WTC11 (cell line): ENCODE results near the gene MTF2. TPM values are rescaled to one million over a fixed set of nuclear protein-coding genes. Genes with fewer than 3 reads are reported as not detected.

Experiments
- ATAC-seq: fragments of 200-7000 bp; cut with Tn5 transposase; 2 replicates; pipeline ENCODE4 v1.10.0; 2021; ENCODE audit warnings: mild to moderate bottlenecking, moderate library complexity
- CTCF ChIA-PET: fragments of 300-600 bp; sonication (Branson Sonifier 250); formaldehyde crosslinking; loops from one replicate; lab custom pipeline; 2021; ENCODE audit warnings: antibody characterized with exemption; lab: Charles Lee
- POLR2A ChIA-PET: fragments of 350-600 bp; sonication (Branson Sonifier 250); formaldehyde crosslinking; loops from one replicate; lab custom pipeline; 2021; ENCODE audit warnings: antibody characterized with exemption; lab: Charles Lee
- DNase-seq: peaks from one replicate; pipeline ENCODE4 v3.0.0; 2021; ENCODE audit warnings: low spot score
- H3K27ac Mint-ChIP-seq: 2 replicates; pipeline ENCODE4 v1.8.0; 2021; ENCODE audit warnings: mixed read lengths
- H3K27me3 Mint-ChIP-seq: 2 replicates; pipeline ENCODE4 v1.8.0; 2021; ENCODE audit warnings: low read depth, mild to moderate bottlenecking, moderate library complexity, mixed read lengths
- H3K36me3 Mint-ChIP-seq: 2 replicates; pipeline ENCODE4 v1.8.0; 2021; ENCODE audit warnings: mixed read lengths
- H3K4me1 Mint-ChIP-seq: 2 replicates; pipeline ENCODE4 v1.8.0; 2022; ENCODE audit warnings: mixed read lengths
- H3K4me3 Mint-ChIP-seq: 2 replicates; pipeline ENCODE4 v1.8.0; 2021; ENCODE audit warnings: mild to moderate bottlenecking, moderate library complexity, mixed read lengths
- H3K9me3 Mint-ChIP-seq: 2 replicates; pipeline ENCODE4 v1.8.0; 2021; ENCODE audit warnings: mixed read lengths
- ARID4B ChIP-seq: sonication (generic); formaldehyde crosslinking; IDR thresholded peaks from 2 replicates; pipeline ENCODE4 v1.8.0; 2023; ENCODE audit warnings: missing genetic modification reagents, mild to moderate bottlenecking, borderline replicate concordance
- ELF4 ChIP-seq: sonication (generic); formaldehyde crosslinking; IDR thresholded peaks from 2 replicates; pipeline ENCODE4 v1.8.1; 2022; ENCODE audit warnings: low read depth, mild to moderate bottlenecking, moderate library complexity, missing genetic modification reagents
- ESRRA ChIP-seq: sonication (generic); formaldehyde crosslinking; IDR thresholded peaks from 2 replicates; pipeline ENCODE4 v1.8.1; 2022; ENCODE audit warnings: mild to moderate bottlenecking, missing genetic modification reagents, borderline replicate concordance
- GRHL2 ChIP-seq: fragments of 250-450 bp; sonication (Bioruptor Pico); IDR thresholded peaks from 2 replicates; pipeline ENCODE4 v1.8.0; 2022; ENCODE audit warnings: mild to moderate bottlenecking, moderate library complexity; ENCODE audit not compliant: insufficient replicate concordance, severe bottlenecking
- TEAD1 ChIP-seq: sonication (generic); formaldehyde crosslinking; IDR thresholded peaks from 2 replicates; pipeline ENCODE4 v1.8.0; 2022; ENCODE audit warnings: mild to moderate bottlenecking, missing genetic modification reagents
- TEAD4 ChIP-seq: sonication (generic); formaldehyde crosslinking; IDR thresholded peaks from 2 replicates; pipeline ENCODE4 v1.8.0; 2022; ENCODE audit warnings: mild to moderate bottlenecking, missing genetic modification reagents
- TP53 ChIP-seq: sonication (generic); formaldehyde crosslinking; IDR thresholded peaks from 2 replicates; pipeline ENCODE4 v1.8.1; 2023; ENCODE audit warnings: mild to moderate bottlenecking, missing genetic modification reagents
- ZNF121 ChIP-seq: sonication (generic); formaldehyde crosslinking; IDR thresholded peaks from 2 replicates; pipeline ENCODE4 v1.8.0; 2023; ENCODE audit warnings: missing genetic modification reagents
- ZNF138 ChIP-seq: sonication (generic); formaldehyde crosslinking; conservative IDR thresholded peaks from 2 replicates; pipeline ENCODE4 v1.8.1; 2022; ENCODE audit warnings: mild to moderate bottlenecking, moderate library complexity, missing genetic modification reagents
- ZNF219 ChIP-seq: sonication (generic); formaldehyde crosslinking; IDR thresholded peaks from 2 replicates; pipeline ENCODE4 v1.8.0; 2023; ENCODE audit warnings: missing genetic modification reagents, mild to moderate bottlenecking, borderline replicate concordance
- ZNF423 ChIP-seq: fragments of 250-450 bp; sonication (Bioruptor Pico); IDR thresholded peaks from 2 replicates; pipeline ENCODE4 v2.1.2; 2022; ENCODE audit warnings: mild to moderate bottlenecking, moderate library complexity
- total RNA-seq: library from RNA; stranded (reverse); gene quantifications from 3 replicates; pipeline ENCODE4 v1.2.3, GENCODE V29; 2021
- TF ChIP-seq, protein P1 (sequence below): sonication (generic); formaldehyde crosslinking; IDR thresholded peaks from 2 replicates; pipeline ENCODE4 v1.8.0; 2022; ENCODE audit warnings: mild to moderate bottlenecking, missing genetic modification reagents
- TF ChIP-seq, protein P2 (sequence below): sonication (generic); formaldehyde crosslinking; IDR thresholded peaks from 2 replicates; pipeline ENCODE4 v1.8.0; 2023; ENCODE audit warnings: missing genetic modification reagents
- TF ChIP-seq, protein P3 (sequence below): sonication (generic); formaldehyde crosslinking; IDR thresholded peaks from 2 replicates; pipeline ENCODE4 v1.8.0; 2022; ENCODE audit warnings: mild to moderate bottlenecking, missing genetic modification reagents
- TF ChIP-seq, protein P4 (sequence below): sonication (generic); formaldehyde crosslinking; IDR thresholded peaks from 2 replicates; pipeline ENCODE4 v1.8.1; 2022; ENCODE audit warnings: missing genetic modification reagents, borderline replicate concordance
- TF ChIP-seq, protein P5 (sequence below): sonication (generic); formaldehyde crosslinking; IDR thresholded peaks from 2 replicates; pipeline ENCODE4 v1.8.1; 2022; ENCODE audit warnings: mild to moderate bottlenecking, moderate library complexity, missing genetic modification reagents

The MTF2 gene
- total RNA-seq, 1 experiment from 2014 or later: 111 TPM

DNA sequence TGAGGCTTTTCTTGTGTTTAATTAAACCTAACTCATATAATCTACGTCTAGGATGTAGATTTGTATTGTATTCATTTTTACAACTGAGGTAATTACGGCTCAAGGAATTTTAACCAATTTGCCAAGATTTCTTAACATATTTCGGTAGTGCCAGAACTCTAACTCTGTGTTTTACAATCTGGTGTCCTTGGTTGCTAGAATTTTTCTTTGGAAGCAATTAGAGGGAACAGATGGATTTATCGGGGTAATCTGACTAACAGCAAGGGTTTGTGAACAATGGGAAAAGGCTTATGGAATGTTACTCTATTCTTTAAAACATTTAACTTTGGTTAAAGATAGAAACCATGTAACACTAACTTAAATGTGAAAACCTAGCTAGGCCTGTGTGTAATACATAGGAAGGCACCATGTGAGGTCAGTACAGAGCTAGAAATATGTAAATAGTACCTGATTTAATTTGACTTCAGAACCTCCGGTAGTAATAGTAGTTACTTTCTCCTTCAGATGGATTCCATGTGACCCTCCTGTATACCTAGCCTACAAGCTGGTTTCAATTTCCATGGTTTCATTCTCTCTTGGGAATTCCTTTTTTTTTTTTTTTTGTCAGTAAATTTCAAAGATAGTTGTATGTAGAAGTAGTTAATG is 1.2 kb downstream of the MTF2 start:
- Mint-ChIP-seq H3K4me1 (peaks cover 23% of the 10 kb centered on the region), H3K9me3 (peaks cover 15% of the 10 kb centered on the region), H3K4me3 (peak overlapping the region; percentile 98), H3K27ac (peak overlapping the region; percentile 98), H3K36me3 (peaks cover 38% of the 10 kb centered on the region), H3K27me3 (no peaks in the 10 kb centered on the region)
- no peak for DNase-seq
- ATAC-seq: peak; percentile 9
- no peak for TF ChIP-seq ZNF219 (CRISPR knock-in tag)
- TF ChIP-seq, protein P1, sequence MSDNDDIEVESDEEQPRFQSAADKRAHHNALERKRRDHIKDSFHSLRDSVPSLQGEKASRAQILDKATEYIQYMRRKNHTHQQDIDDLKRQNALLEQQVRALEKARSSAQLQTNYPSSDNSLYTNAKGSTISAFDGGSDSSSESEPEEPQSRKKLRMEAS (CRISPR knock-in tag): no peak
- TF ChIP-seq, protein P2, sequence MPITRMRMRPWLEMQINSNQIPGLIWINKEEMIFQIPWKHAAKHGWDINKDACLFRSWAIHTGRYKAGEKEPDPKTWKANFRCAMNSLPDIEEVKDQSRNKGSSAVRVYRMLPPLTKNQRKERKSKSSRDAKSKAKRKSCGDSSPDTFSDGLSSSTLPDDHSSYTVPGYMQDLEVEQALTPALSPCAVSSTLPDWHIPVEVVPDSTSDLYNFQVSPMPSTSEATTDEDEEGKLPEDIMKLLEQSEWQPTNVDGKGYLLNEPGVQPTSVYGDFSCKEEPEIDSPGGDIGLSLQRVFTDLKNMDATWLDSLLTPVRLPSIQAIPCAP (CRISPR knock-in tag): no peak
- TF ChIP-seq ZNF423 (CRISPR knock-in tag): no peak
- TF ChIP-seq, protein P3, sequence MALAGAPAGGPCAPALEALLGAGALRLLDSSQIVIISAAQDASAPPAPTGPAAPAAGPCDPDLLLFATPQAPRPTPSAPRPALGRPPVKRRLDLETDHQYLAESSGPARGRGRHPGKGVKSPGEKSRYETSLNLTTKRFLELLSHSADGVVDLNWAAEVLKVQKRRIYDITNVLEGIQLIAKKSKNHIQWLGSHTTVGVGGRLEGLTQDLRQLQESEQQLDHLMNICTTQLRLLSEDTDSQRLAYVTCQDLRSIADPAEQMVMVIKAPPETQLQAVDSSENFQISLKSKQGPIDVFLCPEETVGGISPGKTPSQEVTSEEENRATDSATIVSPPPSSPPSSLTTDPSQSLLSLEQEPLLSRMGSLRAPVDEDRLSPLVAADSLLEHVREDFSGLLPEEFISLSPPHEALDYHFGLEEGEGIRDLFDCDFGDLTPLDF (CRISPR knock-in tag): no peak
- no peak for TF ChIP-seq ESRRA (CRISPR knock-in tag)
- TF ChIP-seq, protein P4, sequence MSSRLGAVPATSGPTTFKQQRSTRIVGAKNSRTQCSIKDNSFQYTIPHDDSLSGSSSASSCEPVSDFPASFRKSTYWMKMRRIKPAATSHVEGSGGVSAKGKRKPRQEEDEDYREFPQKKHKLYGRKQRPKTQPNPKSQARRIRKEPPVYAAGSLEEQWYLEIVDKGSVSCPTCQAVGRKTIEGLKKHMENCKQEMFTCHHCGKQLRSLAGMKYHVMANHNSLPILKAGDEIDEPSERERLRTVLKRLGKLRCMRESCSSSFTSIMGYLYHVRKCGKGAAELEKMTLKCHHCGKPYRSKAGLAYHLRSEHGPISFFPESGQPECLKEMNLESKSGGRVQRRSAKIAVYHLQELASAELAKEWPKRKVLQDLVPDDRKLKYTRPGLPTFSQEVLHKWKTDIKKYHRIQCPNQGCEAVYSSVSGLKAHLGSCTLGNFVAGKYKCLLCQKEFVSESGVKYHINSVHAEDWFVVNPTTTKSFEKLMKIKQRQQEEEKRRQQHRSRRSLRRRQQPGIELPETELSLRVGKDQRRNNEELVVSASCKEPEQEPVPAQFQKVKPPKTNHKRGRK: no peak
- no peak for TF ChIP-seq ARID4B (CRISPR knock-in tag)
- TF ChIP-seq TEAD1: no peak
- no peak for TF ChIP-seq TP53
- TF ChIP-seq ELF4 (CRISPR knock-in tag): no peak
- TF ChIP-seq ZNF138 (CRISPR knock-in tag): no peak
- TF ChIP-seq GRHL2 (CRISPR knock-in tag): no peak
- TF ChIP-seq TEAD4 (CRISPR knock-in tag): no peak
- no peak for TF ChIP-seq ZNF121 (CRISPR knock-in tag)
- TF ChIP-seq, protein P5, sequence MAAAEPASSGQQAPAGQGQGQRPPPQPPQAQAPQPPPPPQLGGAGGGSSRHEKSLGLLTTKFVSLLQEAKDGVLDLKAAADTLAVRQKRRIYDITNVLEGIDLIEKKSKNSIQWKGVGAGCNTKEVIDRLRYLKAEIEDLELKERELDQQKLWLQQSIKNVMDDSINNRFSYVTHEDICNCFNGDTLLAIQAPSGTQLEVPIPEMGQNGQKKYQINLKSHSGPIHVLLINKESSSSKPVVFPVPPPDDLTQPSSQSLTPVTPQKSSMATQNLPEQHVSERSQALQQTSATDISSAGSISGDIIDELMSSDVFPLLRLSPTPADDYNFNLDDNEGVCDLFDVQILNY (CRISPR knock-in tag): no peak
- ChIA-PET POLR2A (interaction anchor here (0.7 to 1.1 kb wide), 5 partner anchors 14 to 766 kb away, joined by 3 to 4 read pairs (median 3); partner anchors contain the start of gene FNBP1L), CTCF (interaction anchor here (0.6 to 2.6 kb wide), 9 partner anchors 13 to 279 kb away, joined by 3 to 8 read pairs (median 3); no protein-coding TSS in a partner anchor)
